GM15510 (cell line): ENCODE data around the gene PRR23E.

Experiments
- POLR2A ChIP-seq: IDR thresholded peaks from 3 replicates; pipeline ENCODE4 v1.6.1; 2011; ENCODE audit warnings: borderline replicate concordance; ENCODE audit not compliant: insufficient read length; ENCODE audit errors: extremely low read depth

Gene PRR23E

DNA sequence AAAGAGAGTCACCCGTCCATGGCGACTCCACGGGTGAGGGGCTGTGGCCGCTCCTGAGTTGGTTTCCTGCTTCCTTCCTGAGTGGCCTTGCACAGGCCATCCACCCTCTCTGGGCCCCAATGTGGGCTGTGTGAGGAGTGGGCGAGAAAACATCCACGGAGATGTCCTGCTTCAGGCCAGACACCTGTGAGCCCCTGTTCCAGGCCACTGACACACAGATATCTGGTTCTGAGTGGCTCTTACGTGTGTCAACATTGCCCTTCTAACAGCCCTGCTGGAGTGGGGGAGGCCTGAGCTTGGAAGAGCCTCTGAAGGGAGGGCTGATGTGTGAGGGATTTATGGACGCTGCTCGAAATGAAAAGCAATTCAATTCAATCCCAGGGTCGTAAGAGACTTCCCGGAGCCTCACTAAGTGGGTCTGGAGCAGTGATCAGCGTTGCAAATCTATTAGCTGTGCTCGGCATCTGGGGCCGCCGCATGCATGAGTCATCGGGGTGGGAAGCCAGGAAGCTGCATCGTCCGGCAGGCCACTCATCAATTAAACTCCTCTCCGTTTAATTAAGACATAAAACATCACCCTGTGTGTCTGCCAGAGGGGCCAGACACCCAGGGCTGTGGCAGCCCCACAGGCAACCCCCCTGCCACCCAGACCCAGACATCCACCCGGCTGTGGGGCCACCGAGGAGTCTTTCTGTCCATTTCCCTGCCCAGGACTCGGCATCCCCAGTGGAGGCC lies 20.0 kb upstream of the PRR23E start:
- no peak for TF ChIP-seq POLR2A

DNA sequence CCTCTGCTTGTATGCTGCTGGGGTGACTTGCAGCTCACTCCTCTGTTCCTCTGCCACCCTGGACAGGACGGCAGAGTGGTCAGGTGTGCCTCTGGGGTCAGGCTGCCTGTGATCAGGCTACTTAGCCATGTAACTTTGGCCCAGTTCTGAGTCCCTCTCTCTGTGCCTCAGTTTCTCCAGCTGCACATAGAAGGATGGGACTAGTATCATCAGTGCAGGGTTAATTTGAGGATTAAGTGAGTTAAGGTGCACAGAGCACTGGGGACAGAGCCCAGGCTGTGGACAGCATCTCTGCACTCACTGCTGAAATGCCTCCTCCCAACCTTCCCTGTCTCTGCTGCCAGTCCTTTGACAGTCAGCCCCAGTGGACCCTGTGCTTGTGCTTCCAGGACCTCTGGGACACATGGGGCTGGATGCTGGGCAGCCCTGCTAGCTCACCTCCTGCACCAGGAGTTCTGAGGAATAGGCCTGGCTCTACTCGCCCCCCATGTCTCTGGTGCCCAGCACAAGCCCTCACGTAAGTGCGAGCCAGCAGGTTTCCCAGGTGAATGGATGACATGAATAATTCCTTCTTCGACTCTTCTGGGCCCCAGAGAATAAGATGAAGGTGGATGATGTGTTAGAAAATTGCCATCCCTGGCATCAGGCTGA lies 19.3 kb upstream of the PRR23E start:
- TF ChIP-seq POLR2A: no peak

DNA sequence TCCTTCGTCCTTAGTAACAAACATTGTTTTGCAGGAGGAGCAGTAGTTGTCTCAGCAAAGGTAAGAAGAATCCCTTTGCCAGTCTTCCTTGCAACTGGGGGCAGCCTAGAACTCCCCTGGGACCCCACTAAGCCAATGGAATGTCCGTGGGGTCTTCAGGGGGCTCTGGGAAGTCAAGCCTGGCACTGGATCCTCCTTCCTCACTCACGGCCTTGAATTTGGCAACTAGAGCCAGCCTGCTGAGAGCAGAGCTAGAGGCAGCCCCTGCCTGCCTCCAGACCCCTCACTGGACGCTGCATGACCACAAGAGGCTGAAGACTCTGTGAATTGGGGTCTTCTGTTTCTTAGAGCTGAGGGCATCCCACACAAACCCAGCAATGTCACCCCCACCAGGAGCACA lies 18.6 kb upstream of the PRR23E start:
- no peak for TF ChIP-seq POLR2A

DNA sequence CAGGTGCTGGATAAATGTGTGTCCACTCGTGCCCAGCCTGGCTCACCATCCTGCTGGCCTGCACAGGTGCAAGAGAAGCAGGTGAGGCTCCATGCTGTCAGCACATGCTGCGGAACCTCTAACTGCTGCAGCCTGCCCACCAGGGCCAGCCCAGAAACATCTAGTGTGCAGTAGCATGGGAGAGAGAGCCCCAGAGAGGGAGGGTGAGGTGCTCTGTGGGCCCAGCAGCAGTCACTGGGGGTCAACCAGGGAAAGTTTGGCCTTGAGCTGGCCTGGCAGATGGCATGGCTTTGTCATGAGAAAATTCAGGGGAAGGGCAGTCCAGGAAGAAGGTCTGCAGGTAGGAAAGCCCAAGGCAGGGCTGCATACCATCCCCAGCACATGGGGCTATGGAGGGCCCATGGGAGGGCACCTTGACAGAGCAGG lies 18.2 kb upstream of the PRR23E start:
- no peak for TF ChIP-seq POLR2A

DNA sequence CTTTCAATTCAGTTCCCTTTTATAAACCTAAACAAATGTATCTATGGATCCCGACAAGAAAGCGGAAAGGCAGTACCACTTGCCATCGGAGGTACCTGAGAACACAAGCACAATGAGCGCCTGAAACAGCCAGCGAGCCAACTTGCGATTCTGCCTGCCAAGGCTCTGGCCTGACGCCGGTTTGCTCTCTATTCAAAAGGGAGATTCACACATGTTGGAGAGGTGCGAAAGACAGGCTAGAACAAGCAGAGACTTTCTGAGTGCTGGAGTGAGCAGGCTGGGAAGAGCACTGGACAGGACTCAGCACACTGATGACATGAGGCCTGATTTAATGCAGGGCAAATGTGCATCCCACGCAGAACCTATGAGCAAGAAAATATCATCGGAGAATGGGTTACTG lies 17.7 kb upstream of the PRR23E start:
- TF ChIP-seq POLR2A: no peak

DNA sequence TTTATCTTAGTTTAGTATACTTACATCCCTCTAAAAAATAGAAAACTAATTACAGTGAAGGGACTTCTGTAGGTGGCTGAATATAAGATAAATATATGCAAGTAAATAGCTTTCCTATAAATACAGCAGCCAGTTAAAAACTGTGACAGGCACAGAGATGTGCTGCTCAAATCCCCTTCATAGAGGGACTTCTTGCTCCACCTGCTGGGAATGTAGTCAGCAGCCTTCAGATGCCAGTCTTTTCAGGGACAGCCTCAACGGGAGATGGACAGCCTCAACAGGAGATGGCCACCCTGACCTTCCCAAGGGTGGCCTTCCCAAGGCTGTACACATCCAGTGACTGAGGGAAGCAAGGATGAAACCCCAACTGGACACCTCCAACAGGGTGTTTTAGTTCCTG lies 15.7 kb upstream of the PRR23E start:
- no peak for TF ChIP-seq POLR2A

DNA sequence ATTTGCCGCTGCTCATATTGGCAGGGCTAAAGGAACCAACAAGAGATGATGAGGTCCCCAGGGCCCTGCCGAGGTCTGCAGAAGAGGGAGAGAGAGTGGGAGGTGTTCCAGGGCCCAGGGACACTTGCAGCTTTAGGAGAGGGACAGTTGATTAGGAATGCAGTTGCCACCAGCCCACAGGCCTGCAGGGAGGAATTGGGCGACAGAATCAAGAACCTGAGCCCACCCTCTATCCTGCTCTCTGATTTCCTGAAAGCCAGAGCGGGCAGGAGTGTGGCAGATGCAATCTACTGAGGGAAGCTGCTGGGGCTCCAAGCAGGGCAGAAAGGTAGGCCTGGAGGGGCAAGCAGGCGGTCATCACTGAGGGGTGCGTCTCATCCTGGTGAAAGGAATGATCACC lies 12.1 kb upstream of the PRR23E start:
- TF ChIP-seq POLR2A: no peak

DNA sequence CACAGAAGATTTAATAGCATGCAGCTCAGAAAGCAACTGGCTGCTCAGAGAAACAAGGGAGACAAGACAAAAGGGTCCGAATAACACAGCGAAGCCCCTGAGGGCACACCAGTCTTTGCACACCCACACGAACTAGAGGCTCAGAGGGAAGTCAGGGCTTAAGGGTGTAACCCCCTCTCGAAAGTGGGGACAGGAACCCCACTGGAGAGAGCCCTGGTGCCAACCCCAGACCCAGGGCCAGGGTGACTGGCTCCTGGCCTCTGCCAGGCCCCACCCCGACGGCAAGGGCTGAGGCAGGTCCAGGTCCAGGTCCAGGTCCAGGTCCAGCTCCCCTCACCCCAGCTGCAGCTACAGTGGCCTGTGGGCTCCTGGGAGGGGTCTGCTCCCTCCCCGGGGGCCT lies 10.5 kb upstream of the PRR23E start:
- TF ChIP-seq POLR2A: no peak

DNA sequence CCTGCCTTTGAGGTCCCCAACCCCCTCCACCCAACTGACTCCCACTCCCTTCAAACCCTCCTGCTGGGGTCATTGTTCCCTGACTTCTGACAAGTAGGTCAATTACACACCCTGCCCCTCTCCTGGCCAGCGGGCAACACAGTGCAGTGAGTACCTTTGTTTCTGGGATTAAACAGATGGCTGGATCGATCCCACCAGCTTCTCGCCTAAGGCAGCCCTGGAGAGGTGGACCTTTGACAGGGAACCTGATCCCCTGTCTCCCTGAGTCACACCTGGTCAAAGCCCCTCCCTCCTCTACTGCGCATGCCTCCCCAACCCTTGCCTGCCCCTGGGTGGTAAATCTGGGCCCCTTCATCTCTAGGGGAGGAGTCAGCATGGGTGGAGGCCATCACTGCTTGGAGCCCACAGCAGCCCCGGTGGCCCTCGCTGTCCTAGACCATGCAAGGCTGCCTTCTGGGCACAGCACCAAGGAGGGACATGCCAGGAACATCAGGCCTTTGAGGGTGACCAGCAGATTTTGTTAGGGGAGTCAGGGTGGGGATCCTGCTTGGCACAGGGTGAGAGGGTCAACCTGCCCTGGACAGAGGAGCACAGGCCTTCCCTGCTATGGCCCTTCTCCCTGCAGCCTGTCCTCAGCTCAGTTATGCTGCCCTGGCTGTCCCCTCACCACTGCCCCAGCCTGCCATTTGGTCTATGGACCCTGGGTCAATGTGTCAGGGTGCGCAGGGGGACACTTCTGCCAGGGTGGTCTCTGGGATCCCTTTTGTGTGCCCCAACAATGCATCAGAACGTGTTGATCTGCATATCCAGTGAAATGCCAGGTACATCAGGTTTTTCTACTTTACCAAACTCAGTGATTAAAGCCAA lies 9.8 kb upstream of the PRR23E start:
- TF ChIP-seq POLR2A: no peak

DNA sequence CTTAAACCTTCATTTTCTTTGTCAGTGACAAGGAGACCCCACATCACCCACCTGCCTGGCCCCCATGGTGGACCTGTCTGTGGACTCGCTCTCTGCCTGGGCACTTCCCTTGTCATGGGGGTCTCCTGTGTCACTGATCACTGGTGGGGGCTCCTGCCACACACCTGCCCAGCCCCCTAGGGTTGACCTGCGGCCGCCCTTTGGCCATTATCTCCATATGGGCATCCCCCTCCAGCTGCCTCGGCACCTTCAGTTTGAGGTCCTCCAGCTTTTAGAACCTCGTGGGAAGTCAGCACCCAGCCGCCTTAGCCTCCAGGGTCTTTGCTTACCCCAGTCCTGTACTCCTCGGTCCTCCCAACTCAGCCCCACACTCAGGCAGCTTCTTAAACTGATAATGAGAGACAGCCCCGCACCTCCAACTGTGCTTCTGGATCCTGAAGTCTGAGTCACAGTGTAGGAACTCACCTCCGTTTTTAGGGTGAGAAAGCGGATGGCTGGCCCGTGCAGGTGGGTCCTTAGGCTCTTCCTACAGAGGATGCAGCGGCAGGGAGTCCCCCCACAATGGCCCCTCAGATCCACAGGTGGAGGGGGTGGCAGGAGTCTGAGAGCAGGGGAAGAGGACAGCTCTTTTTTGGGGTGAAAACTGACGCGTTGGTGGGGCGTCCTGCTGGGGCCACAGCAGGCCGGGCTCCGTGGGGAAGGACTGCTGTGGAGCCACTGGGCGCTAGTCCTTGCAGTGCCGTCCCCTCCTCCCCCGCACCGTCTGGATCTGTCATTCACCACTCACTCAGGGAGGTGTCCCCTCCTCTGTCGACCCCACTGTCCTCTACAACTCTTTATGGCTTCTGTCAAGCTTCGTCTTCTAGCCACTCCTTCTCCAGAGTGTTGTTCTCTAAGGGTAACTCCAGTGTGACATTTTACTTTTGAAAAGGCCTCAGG lies 8.7 kb upstream of the PRR23E start:
- no peak for TF ChIP-seq POLR2A

DNA sequence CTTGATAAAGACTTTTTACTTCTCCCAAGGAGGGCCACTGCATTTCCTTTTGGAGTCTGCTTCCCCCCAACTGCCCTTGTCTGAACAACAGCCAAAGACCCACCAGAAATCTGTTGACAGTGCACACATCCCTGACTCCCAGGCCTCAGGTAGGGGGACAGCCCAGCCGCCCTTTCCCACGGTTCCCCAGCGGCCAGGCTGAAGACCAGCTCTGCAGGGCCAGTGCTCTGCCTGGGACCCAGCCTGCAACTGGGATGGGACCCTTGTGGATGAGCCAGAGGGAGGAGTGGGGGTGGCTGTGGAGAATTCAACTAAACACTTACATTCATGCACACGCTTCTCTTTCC lies 8.1 kb upstream of the PRR23E start:
- no peak for TF ChIP-seq POLR2A

DNA sequence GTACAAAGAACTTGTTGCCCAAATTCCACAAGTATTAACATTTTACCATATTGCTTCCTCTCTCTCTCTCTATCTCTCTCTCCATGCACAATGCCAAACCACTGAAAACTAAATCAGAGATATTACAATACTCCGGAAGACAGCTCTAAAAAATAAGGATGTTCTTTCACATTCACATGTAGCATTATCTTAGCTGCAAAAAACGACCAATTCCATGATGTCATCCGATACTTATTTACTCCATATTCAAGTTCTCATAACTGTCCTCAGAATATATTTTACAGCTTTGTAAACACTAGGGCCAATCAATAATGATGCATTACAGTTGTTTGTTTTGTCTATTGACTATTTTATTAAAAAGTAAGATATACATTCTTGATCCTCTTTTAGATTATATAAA lies 7.7 kb upstream of the PRR23E start:
- TF ChIP-seq POLR2A: no peak

DNA sequence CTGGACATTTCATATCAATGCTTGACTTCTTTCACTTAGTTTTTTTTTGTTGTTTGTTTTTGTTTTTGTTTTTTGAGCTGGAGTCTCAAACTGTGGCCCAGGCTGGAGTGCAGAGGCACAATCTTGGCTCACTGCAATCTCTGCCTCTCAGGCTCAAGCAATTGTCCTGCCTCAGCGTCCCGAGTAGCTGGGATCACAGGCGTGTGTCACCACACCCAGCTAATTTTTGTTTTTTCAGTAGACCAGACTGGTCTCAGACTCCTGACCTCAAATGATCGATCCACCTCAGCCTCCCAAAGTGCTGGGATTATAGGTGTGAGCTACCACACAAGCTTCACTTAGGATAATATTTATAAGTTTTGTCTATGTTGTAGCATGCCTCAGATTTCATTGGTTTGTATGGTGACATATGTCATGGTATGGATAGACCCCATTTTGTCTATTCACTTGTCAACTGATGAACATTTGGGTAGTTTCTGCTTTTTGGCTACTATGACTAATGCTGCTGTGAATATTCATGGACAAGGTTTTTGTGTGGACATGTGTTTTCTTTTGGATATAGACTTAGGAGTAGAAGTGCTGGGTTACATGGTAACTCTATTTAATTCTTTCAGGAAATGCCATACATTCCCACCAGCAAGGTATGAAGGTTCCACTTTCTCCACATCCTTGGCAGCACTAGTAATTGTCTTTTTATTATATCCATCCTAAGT lies 6.8 kb upstream of the PRR23E start:
- TF ChIP-seq POLR2A: no peak

DNA sequence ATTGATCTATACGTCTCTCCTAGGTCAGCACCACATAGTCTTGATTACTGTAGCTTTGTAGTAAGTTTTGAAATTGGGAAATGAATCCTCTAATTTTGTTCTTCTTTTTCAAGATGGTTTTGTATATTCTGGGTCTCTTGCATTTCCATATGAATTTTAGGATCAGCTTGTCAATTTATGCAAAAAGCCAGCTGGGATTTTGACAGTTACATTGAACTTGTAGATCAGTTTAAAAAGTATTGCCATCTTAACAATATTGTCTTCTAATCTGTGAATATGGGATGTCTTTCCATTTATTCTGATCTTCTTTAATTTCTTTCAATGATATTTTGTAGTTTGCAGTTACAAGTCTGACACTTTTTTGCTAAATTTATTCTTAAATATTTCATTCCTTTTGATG lies 5.6 kb upstream of the PRR23E start:
- no peak for TF ChIP-seq POLR2A

DNA sequence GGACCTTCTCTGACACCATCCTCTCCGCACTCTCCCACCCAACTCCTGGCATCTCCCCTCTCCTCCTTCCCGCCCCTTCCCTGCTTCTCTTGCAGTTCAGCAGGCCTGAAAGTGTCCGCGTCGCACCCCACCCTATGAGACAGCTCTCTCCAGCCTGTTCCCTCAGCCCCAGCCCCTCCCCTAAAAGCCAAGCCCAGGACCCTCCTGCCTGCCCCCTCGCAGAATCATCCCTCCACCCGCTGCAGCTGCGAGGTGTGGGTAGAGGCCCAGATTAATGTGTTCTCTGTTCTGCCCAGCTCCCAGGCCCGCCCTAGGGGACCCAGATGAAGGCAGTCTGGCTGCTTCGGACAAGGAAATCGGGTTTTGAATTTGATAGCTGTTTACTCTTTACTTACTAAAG lies 410 bp downstream of the PRR23E start:
- no peak for TF ChIP-seq POLR2A

DNA sequence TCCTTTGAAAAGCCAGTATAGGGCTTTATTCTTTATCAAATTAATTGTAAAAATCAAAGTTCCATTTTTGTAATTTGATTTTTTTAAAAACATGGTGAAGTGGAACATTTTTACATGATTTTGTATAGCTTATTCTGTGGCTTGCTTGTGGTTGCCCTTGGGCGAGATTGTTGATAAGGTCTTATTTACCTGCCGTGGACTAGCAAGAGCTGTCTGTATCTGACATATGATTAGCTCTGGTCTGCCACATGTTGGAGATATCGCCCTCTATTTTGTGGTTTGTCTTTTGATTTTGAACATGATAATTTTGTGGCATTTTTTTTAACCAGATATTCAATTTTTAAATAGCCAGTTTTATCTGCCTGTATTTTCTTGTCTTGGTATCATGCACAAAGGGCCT lies 844 bp downstream of the PRR23E start:
- TF ChIP-seq POLR2A: no peak
